ENCODE measurements around the gene PLXNB2. TPM values are rescaled to one million over a fixed set of nuclear protein-coding genes. Genes with fewer than 3 reads are reported as not detected.

The PLXNB2 gene
- total RNA-seq, 1 experiment from 2014 or later: 84.1 TPM

DNA sequence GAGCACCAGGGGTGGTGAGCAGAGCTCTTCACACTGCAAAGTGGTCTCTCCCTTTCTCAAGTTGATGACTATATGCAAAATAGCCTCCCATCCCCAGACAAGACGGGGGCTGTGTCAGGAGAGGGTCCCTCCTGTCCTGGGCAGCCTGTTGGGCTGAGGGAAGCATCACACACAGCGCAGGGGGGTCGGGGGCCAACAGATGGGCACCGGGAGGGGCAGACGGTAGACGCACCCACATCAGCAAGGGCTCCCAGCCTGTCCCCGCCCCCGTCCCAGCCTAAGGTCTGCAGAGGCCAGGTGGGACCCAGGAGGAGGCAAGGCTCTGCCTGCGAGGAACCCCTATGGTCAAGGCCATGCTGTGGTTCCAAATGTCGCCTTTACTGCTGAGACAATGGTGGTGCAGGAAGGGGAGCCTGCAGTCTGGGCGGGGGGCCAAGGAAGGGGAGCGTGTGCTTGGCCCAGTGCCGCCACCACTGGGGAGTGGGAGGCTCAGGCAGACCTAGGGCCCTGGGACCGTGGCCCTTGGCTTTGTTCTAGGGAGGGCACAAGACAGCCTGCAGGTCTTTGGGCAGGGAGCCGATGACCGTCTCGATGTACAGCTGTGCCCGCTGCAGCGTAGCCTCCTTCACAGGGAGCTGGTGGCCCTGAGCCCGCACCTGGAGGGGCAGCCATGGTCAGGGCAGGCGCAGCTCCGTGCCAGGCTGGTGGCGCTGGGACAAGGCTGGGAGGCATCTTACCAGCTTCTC is 4.3 kb upstream of the PLXNB2 start:
- no peak for DNase-seq (ENCODE audit: low read depth)

DNA sequence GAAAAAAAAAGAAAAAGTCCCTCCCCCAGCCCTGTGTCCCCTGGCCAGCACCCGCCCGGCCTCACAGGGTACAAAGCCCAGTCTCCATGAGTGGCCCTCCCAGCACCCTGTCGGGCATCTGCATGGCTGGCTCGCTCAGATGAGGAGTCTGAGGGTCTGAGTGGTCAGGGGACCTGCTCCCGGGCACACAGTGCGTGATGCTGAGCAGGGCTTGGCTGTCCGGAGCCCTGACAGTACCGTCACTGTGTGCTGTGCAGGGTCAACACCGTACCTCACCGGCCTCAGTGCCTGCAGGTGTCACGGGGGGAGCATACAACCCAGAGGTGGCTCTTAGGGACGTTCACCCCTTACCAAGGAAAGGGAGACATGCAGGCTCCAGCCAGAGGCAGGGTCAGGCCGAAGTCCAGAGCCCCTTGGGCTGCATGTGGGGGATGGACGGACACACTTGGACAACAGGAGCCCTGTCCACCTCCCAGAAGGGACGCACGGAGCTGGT is 3.6 kb upstream of the PLXNB2 start:
- DNase-seq (ENCODE audit: low read depth): no peak

DNA sequence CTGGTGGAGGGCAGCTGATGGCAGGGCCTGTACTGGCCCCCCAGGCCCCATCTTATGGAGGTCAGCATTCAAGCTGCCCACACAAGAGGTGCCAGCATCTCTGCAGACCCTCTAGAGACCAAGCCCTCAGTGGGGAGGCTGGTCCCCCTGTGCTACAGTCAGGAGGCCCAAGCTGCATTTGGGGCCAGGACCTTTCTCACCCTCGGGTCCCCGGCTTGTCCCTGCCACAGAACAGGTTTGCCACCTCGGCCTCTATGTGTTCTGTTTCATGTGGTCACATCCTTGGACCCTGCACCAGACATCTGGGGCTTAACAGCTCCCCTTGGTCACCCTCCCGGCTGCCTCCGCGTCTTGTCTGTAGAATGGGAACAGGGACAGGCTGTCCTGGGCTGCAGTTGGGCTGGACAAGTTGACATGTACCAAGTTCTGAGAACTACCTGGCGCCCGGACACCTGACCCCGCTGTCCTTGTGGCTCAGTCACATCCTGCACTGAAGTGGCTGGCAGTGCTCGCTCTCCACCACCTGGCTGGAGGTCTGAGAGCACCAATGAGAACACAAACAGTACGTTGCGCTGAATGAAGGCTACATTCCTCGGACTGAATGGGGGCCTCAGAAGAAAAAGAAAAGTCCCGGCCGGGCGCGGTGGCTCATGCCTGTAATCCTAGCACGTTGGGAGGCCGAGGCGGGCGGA is 2.7 kb upstream of the PLXNB2 start:
- DNase-seq (ENCODE audit: low read depth): no peak

DNA sequence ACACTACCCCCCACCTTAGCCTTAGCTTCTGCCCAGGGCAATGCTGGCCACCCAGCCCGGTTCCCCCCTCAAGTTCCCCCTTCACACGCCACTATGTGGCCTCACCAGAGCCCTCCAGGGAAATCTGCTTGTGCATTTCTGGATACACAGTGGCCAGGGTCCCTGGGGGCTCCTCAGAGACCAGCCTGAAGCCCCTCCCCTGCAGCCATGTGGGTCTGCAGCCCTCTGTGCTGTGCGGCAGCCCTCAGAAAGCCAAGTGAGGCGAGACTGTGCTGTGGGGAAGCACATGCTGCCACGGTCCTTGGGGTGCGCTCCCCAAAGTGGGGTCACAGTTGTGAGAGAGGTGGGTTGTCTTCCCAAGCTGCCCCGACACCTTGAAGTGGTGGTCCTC is 2.1 kb upstream of the PLXNB2 start:
- no peak for DNase-seq (ENCODE audit: low read depth)

- DNase-seq (ENCODE audit: low read depth): no peak
These were observed 1.6 kb upstream of the PLXNB2 start for GRCh38 chr22:50308986-50309600.

GRCh38 chr22:50308597-50308935 is 1.1 kb upstream of the PLXNB2 start:
- peak; percentile 78 for DNase-seq (ENCODE audit: low read depth)

GRCh38 chr22:50307890-50308596 is 597 bp upstream of the PLXNB2 start:
- no peak for DNase-seq (ENCODE audit: low read depth)

- peak; percentile 95 for DNase-seq (ENCODE audit: low read depth)
These were observed 1.4 kb downstream of the PLXNB2 start for GRCh38 chr22:50305923-50306566.

DNA sequence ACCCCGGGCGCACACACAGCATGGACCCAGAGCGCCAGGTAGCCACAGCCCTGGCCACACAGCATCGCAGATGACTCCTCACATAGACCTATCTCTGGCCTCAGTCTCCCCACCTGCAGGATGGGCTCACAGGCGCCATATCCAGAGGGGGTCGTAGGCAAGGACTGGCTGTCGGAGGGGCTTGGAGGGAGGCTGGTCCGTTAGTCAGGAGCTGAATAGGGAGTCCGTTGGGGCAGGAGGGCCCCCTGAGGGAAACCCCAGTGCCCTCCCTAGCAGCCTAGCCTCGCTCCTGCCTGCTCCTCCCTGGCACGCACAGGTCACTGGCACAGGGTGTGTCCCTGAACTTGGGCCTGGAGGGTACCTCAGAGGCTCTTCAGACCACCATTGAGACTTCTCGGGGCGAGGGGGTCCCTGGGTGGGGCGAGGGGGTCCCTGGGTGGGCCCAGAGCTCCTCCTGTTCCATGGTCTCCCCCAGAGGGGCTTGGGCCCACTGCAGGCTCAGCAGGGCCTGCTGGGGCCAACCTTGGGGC is 2.0 kb downstream of the PLXNB2 start:
- DNase-seq (ENCODE audit: low read depth): no peak

DNA sequence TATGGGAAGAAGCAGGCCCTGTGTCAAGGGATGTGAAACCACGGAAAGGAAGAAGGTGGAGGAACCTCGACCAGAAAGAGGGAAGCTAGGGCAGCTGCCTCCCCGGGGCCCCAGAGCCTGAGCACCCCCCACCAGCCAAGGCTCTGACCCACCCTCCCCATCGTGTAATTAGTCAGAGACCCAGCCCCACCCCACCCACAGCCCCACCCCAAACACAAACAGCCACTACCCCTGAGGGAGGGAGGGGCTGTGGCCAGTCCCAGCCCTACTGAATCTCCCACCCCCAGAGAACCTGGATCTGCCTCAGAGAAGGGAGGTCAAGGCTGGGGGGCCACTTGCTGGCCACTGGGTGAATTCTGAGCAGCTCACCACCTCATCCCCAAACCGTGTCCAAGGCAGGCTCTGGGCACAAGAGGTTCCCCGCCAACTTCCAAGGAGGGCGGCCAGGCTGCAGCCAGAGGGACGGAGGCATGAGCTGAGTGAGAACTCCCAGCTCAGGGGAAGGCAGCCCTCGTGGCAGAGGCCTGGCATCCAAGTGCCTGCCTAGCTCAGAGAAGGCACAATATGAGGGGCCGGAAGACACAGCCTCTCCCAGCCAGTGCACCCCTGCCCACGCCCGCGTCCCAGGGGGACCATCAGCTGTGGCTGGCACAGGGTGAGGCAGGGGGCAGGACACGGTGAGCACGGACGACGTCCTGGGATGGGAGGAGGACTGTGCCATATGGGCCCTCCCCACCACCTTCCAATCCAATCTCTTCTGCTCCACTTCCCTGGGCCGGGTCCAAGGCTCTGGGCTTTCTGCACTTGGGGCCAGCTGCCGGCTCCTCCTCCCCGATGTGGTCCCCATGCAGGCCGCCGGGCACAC is 2.7 kb downstream of the PLXNB2 start:
- DNase-seq (ENCODE audit: low read depth): peak; percentile 24

GRCh38 chr22:50303848-50304527 is 3.5 kb downstream of the PLXNB2 start:
- DNase-seq (ENCODE audit: low read depth): peak; percentile 26

DNA sequence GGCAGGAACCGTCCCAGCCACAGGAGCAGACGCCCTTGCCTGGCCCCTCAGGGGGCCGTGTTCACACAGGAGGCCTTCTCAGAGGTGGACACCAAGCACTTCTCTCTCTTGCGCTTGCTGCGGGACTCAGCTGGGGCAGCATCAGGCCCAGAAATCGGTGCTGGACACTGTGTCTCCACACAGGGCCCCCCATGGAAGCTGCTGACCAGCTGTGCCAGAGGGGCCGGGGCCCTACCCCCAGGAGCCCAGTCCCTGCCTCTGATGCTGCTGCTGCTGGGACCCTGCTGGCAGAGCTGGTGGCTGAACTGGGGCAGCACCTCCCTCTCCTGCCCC is 4.0 kb downstream of the PLXNB2 start:
- DNase-seq (ENCODE audit: low read depth): no peak

GRCh38 chr22:50302564-50302963 is 4.9 kb downstream of the PLXNB2 start:
- DNase-seq (ENCODE audit: low read depth): no peak

GRCh38 chr22:50302041-50302541 is 5.4 kb downstream of the PLXNB2 start:
- no peak for DNase-seq (ENCODE audit: low read depth)

- DNase-seq (ENCODE audit: low read depth): no peak
These were observed 5.9 kb downstream of the PLXNB2 start for GRCh38 chr22:50301581-50301991.

DNA sequence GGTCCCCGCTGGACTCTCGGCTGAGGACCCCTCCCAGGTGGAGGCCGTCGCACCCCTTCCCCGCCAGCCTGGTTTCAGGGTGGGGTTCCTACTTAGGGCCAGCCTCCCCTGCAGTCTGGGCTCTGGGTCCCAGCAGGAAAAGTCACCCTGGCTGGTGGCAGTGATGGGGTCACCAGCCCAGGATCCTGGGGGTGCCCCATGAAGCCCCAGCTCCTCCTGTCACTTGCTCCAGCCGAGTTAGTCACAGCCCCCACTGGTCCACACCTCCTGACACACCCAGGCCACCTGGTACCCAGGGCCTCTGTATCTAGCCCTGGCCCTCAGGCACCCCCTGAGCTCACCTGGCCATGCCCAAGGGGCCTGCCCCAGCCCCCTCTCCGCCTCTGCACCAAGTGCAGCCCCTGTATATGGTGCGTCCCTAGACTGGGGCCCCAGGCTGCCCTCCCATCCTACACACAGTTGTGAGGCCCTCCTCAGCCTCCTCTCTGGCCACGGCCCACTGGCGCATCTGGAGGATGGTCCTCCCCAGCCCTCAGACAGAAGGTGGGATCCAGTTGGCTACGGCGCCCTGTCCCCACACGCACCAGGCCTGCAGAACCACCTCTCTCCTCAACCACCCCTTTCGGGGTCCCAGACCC is 6.7 kb downstream of the PLXNB2 start:
- no peak for DNase-seq (ENCODE audit: low read depth)

DNA sequence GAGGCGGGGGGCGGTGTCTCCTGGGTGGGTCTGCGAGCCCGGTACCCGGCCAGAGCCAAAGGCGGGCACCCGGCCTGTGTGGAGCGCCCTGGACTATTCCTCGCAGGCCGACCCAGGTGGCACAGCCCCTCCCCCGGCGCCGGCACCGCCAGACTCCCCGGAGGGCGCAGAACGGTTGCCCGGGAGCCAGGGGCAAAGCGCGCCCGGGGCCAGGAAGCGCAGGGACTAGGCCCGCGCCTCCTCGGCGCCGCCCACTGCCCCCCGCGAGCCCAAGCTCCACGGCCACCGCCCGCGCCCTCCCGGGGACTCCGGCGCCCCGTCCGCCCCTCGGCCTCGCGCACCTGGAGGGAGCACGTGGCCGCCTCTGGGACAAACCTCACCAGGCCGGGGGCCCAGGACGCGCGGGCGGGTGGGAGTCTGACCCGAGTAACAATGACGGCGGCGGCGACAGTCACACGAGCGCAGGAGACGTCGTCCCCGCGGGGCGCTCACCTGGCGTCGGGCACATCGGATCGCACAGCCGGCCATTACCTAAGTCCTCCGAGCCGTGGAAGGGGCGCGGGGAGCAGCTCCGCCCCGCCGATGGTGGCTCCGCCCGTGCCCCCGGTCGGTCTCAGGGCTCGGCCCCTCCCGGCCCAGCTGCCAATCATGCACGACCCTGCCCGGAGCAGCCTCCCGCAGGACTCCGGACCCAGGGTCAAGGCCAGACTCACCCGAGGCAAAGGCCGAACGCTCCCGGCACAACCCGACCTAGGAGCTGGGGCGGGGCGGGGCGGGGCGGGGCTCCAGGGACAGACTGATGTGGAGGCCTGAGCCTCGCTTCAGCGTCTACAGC is 7.4 kb downstream of the PLXNB2 start:
- DNase-seq (ENCODE audit: low read depth): no peak

All from HT1080 (cell line).